Measurements from ENCODE around the gene NAA35.
"Not testable (repeated sequence)": the region's sequence is repeated elsewhere in the genome, so short reads cannot be mapped to it uniquely, and the experiment has no call there.

DNA sequence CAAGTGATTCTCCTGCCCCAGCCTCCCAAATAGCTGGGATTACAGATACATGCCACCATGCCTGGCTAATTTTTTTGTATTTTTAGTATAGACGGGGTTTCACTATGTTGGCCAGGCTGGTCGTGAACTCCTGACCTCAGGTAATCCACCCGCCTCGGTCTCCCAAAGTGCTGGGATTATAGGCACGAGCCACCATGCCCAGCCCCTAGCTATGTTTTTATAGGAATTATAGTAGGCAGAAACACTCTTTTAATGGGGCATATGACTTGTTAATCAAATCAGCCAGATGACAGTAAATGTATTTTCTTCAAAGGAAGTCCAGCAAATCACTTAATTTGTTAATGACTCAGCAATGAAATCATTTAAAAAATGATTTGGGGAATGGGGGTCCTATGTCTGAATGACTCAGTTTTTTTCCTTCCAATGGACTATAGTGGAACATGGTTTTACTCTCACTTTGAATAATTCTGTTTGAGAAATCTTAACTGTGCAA is 33.2 kb downstream of the NAA35 start:
- TF ChIP-seq, protein P1, sequence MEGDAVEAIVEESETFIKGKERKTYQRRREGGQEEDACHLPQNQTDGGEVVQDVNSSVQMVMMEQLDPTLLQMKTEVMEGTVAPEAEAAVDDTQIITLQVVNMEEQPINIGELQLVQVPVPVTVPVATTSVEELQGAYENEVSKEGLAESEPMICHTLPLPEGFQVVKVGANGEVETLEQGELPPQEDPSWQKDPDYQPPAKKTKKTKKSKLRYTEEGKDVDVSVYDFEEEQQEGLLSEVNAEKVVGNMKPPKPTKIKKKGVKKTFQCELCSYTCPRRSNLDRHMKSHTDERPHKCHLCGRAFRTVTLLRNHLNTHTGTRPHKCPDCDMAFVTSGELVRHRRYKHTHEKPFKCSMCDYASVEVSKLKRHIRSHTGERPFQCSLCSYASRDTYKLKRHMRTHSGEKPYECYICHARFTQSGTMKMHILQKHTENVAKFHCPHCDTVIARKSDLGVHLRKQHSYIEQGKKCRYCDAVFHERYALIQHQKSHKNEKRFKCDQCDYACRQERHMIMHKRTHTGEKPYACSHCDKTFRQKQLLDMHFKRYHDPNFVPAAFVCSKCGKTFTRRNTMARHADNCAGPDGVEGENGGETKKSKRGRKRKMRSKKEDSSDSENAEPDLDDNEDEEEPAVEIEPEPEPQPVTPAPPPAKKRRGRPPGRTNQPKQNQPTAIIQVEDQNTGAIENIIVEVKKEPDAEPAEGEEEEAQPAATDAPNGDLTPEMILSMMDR (conservative IDR thresholded peaks at IDR 0.05 in 1 of 2, IDR thresholded peaks at IDR 0.05 in 1 of 2; ENCODE audit: extremely low read depth in 1 of 2, insufficient read depth in 1 of 2, low read depth in 1 of 2, low read length in 2 of 2): not testable (repeated sequence)
- TF ChIP-seq EZH2 (IDR thresholded peaks at IDR 0.05; ENCODE audit: borderline replicate concordance, low read length): not testable (repeated sequence)

Data from mammary epithelial cell (primary cell).